Ammon's horn (tissue), 1 donor: ENCODE results near the gene KIF17.
"Not testable (repeated sequence)": the region's sequence is repeated elsewhere in the genome, so short reads cannot be mapped to it uniquely, and the experiment has no call there.

Source experiments
- DNase-seq: peaks from one replicate; pipeline ENCODE4 v3.0.0-alpha.2; 2016; ENCODE audit warnings: low spot score

Gene KIF17

DNA sequence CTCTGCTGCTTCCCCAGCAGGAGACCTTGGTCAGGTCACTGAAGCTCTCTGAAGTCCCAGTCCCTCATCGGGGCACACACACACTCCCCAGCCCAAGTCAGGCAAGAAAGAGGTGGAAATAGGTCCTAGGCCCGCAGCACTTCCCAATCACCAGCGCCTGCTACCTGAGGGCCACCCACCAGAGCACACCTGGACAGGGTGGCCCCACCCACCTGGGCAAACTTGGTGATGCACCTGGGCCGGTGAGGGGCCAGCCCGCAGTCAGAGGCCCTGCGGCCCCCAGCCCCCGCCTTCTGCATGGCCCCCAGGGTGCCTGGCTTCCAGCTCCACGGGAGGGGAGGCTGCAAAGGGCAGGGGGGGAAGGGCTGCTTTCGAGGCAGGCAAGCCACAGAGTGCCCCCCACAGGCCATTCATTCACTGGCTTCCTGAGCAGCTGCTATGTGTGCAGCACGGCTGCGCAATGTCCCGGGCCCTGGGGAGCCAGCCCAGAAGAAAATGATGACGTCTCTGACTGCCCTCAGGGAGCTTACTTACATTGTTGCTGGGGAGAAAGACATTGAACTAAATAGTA, 10.0 kb upstream of the KIF17 start:
- no peak for DNase-seq

DNA sequence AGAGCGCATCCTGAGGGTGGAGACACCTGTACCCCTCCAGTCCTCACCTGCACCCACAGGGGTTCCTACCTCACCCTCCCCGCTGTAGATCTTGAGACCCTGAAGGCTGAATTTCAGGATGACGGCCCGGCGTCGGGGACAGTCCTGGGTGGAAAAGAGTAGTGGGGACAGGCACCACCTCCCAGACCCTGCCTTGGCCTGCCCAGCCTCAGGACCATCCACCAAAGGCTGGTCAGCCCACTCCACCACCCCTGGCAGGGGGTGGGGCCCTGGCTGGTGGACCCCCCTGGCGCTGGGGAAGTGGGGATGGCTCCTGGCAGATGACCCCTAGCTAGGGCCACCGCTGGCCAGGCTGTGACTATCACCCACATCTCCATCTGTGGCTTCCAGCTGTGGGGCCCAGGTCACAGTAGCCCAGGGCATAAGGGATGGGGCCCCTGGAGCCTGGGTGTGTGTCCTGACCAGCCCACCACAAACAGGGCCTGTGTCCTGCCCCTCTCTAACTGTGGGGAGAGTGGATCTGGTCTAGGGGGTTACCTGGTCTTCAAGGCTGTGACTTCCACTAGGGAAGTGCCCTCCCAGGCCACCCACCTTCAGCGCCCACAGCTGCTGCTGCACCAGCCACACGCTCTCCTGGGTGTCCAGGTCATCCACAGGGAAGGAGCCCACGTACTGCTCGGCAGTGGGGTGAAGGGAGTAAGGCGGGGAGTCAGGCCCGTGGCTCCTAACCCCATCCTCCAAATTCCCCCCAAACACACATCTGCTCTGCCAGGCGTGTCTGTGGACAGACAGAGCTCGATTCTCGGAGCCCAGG, 9.3 kb upstream of the KIF17 start:
- no peak for DNase-seq

DNA sequence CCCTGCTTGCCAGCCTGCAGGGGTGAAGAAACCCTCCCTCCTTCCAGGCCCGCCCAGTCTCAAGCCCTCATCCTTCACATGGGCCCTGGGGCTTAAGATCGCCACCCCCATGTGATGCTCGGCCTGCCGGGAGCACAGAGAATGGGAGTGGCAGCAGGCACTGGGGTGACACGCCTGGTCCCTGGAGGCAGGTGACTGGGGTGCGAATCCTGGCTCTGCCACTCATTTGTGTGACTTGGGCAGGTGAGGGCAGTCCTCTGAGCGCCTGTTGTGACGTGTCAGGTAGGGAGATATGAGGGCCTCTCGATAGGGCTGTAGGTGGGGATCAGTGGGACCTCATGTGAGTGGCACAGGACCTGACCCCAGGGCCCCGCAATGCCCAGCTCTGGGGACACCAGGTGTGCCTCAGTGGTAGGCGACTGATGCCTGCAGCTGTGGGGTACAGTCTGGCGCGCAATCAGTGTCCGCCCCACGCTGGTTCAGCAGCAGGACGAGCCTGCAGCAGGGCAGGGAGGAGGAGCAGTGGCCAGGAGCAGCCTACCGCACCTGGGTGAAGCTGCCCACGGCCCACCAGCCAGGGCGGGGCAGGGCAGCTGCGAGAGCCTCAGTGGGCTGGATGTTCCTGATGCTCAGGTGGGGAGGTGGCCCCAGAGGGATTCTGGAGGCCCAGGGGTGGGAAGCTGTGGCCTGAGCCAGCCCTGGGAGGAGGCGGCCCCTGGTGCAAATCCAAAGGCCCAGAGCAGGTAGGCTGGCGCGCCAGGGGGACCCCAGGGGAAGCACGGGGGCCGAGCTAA, 8.5 kb upstream of the KIF17 start:
- no peak for DNase-seq

DNA sequence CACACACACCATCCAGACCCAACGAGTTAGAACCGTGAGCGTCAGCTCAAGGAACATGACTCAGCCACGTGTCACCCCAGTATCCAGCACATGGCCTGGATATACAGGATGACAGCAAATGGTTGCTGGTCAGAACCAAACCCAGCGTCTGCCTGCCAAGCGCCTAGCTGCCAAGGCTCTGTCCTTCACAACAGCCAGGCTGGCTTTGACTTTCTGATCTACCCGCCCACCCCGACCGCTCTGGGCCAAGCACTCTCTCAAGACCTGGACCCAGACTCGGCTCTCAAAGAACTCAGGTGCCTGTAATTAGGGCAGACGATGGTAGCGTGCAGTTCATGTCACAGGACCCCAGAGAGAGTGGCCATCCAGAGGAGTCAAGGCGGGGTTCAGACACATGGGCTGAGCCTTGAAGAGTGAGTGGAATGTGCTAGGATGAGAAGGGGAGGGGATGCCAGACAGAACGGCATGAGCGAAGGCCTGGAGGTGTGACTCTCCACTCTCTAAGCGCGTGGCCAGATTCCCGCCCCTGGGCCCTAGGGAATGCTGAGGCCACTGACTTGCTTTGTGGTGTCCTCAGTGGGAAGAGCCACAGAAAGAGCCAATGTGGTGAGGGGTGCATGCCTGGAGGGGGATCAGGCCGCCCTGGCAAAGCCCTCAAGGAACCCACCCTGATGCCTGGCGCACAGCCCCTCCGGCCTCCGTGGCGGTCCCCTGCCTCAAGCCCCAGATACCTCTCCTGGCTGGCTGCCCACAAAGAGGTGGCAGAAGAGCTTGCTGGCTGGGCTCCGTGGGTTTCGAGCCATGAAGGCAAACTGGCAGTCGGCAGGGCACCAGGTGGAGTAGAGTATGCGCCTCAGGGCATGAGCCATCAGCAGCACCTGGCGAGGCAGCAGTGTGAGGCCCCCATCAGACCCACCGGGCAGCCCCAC, 7.6 kb upstream of the KIF17 start:
- DNase-seq: peak; percentile 1

DNA sequence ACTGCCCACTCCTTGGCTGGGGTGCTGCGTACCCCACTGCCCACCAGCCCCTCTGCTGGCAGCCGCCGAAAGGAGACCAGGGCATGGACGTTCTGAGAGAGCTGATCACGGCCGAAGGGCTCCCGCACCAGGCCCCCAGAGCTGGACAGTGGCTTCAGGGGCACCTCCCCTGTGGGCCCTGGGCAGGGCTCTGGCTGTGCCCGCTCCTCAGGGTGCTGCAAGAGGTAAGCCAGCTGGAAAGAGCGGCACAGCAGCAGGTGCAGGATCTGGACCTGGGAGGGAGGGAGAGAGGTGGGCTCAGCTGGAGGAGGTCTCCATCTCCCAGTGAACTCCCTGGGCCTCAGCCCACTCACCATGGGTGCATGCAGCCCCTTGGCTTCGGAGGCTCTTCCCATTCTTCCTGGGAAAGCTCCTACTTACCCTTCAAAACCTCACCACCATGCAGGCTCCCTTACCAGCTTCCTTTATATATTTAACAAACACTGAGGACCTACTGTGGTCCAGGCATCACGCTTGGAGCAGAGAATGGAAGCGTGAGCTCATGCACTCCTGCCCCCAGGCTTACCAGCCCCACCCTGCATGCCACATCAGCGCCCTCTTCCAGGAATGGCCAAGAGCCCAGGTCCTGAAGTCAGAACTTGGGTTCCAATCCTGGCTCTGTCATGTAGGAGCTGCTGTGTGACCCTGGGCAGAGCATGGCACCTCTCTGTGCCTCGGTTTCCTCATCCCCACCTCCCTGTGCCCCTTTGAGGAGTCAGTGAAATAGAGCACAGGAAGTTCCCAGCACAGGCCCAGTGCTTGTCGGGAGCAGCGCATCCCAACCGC, 6.8 kb upstream of the KIF17 start:
- DNase-seq: peak; percentile 1

DNA sequence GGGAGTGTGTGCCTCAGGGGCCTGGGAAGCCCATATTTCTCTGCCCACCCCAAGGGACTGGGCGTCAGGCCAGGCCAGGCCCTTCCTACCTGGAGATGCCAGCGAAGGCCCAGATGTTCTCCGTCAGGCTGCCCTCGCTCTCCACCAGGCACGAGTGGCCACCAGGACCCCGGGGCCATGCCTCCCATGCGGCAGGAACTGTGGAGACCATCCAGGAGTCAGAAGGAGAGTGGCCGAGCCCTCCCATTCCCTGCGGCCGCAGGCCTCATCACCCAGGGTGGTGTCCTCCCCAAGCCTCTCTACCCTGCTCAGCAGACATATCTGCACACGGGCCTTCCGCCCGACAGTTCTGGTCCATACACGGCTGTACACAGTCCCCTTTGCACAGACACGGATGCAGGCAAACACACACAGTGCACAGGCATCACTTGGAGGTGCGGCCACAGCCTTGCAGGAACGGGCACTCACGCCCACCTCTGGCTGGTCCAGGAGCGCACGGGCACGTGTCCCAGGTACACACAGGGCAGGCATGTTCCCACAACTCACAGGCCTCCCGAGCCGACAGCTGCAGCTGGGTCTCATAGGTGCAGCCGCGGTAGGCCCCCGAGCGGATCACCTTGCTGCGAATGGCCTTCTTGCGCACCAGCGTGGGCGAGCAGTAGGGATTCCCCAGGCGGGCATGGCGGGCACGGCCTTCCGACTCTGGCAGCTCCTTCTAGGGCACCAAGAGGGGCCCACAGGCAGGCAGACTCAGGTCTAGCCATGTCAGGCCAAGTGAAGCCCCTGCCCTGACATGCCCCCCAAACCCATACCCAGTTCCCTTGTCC, 5.9 kb upstream of the KIF17 start:
- DNase-seq: peak; percentile 1

DNA sequence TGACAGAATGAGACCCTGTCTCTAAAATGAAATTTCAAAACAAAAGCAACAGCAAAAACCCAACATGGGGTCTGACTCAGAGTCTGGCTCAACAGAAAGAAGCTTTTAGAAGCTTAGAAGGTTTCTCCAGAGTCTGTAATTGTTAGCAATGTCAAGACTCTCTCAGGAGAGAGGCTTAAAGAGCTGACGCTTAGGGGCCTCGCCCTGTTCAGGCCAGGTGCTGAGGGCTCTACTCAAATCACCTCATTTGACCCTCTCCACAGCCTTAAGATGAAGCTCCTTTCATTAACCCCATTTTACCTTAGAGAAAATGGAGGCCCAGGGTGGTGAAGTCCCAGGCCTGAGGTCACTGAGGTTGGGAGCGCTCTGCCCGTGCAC, 5.3 kb upstream of the KIF17 start:
- DNase-seq: no peak

DNA sequence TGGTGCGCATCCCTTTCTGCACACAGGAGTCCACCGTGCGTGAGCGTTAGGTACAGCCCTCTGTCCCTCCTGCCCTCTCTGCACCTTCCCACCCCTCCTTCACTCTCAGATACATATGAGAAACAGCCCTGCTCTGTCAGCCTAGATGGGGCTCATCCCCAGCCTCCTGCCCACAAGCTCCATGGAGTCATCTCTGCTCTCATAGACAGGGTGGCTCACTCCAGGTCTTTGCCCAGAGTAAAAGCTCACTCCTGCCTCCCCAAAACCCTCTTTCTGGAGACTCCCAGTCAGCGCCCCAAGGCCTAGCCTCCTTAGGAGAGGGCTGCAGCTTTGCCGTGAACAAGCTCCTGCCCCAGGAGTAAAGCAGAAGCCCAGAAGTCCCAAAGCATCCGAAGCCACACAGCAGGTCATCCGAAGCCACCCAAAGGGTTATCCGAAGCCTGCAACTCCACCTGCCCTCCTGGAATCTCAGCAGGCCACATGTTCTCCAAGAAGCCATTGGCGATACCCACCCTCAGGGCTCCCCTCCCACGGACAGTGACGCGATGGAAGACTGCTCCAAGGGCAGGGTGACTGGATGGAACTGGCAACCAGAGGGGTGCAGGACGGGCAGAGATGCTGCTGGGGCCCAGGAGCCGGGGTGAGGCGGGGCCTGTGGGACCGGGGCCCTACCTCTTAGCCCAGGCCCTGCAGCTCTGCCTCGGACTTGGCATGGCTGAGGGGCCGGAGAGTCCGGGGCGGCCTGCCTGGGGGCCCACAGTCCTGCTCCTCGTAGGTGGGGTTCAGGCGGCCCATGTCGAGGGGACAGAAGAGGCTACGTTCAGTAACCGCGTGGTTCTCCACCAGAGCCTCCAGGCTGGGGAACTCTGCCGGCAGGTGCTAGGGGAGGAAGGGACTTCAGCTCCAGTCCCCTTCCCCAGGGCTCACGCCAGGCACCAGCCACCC, 3.6 kb upstream of the KIF17 start:
- no peak for DNase-seq

DNA sequence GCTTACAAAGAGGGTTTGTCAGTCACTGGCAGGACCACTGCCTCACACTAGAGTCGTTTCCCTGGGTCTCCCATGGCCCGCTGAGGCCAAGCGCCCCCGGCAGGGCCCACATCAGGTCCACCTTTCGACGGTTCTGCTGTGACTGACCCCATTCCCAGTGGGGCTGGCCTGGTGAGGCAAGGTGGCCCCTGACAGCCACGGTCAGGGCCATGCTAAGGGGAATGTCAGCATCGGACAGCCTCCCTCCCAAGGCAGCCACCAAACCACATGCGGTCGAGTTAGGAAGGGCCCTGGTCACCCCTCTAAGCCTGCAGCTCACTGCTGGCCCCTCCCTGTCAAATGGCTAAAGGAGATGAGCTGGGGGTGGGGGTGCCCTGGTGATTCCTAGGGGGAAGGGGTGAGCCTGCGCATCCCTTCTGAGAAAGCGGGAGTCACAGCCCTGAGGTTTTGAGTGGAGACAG, 2.9 kb upstream of the KIF17 start:
- no peak for DNase-seq

DNA sequence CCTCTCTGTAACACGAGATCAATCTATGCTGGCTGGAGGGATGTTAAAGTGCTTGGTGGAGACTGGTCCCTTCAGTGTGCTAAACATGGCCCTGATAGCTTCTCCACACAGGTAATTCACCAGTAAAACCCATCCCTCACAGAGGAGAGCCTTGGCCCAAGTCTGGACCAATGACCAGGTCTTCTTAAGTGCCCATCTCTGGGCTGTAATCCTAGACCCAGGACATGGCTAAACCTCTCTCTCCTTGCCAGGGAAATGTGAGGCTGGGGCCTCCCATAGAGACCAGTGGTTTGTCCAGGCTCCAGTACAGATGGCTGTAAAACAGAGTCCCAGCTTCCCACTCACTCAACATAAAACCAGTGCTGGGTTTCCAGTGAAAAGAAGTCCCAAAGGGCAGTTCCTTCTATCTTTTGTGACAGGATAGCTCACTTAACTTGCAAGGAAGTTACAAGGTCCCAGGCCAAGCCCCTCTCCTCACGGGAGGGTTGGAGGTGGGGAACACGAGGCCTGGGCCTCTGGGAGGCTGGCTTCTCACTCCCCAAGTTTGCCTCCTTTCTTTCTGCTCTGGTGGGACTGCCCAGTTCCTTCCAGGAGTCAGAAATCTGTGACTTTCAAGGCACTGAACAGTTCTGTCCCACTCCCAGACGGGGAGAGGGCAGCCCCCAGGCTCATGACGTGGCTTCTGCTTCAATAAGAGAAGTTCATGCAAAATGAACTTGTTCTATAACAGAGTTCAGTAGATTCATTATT, 2.2 kb upstream of the KIF17 start:
- no peak for DNase-seq

DNA sequence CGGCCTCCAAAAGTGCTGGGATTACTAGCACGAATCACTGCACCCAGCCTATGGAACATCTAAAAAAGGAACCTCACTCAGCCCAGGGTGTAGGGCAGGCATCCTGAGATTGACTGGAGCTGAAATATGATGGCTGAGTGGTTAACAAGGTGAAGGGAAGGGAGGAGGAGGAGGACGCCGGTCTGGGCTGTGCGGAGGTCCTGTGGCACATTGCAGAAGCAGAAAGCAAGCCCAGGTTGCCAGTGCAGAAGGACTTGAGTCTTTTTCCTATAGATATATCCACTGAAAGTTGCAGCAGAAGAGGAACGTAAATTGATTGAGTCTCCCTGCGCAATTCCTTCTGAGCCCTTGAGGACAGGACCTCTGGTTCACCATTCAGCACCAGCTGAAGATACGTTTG, 1.5 kb upstream of the KIF17 start:
- no peak for DNase-seq

DNA sequence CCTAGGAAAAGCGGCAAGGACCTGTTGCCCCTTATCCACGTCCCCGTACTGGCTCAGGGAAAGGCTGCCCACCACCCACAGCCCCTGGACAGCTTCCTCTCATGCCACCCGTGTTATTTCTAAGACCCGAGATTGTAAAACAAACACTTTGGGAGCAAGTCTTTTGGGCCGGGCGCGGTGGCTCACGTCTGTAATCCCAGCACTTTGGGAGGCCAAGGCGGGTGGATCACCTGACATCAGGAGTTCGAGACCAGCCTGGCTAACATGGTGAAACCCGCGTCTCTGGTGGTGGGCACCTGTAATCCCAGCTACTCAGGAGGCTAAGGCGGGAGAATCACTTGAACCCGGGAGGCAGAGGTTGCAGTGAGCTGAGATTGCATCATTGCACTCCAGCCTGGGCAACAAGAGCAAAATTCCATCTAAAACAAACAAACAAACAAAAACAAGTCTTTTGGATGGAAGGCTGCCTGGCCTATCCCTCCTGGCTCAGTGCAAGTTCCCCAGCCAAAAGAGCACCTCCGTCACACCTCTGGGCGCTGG, 606 bp upstream of the KIF17 start:
- not testable (repeated sequence) for DNase-seq

DNA sequence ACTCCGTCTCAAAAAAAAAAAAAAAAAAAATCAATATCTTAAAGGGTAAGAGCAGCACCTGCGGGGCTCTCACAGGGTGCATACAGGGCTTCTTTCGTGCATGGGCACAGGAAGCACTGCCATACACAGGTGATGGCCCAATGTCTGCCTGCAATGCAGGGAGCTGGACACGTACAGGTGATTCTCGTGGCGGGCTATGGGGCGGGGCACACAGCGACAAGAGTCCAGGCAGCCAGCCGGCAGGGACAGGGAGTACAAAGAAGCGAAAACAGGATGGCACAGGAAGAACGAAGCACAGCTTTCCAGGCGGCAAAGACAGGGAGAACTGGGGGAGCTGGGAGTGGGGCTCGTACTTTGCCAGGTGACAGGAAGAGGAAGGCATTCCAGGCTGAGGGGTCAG, 1.6 kb downstream of the KIF17 start:
- no peak for DNase-seq

DNA sequence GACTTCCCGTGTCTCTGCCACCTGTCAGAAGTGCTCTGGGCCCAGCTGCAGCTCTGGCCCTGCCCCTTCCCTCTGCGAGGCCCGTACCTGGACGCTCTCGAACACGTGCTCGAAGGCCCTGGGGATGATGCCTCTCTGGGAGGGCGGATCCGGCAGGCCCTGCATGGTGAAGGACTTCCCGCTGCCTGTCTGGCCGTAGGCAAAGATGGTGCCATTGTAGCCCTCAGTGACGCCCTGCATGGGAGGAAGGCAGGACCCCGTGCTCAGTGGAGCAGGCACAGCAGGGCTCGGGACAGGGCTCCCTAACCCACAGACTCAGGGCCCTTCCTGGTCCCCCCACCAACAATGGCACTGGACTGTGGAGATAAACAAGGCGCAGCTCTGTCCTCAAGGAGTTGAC, 2.4 kb downstream of the KIF17 start:
- no peak for DNase-seq

DNA sequence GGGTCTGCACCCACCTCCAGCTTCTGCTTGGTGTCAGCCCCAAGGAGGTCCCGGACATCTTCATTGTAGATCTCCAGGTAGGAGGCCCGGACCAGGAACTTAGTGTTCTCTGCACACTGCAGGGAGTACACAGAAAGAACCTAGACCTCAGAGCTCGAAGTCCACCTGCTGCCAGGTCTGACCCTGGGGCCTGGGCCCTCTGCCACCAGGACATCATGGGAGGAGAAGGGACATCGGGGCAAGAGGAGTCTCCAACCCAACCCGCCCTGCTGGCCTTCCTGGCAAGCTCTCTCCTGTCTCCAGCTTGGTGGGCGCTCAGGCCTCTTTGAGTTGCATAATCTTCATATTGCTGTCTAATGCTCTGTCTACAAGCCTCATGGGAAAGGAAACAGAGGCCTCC, 4.4 kb downstream of the KIF17 start:
- no peak for DNase-seq

DNA sequence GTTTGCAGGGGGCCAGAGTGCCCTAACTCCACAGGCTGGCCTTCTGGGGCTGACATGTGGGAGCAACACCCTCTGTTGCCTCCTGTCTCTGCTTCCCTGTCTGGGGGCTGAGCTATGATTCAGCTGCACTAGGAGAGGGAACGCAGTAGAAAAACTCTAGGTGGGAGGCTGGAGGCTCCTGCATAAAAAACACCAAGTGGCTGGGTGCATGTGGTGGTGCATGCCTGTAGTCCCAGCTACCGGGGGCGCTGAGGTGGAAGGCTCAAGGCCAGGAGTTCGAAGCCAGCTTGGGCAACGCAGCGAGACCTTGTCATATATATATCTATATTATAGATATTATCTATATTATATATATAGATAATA, 5.6 kb downstream of the KIF17 start:
- DNase-seq: peak; percentile 62

DNA sequence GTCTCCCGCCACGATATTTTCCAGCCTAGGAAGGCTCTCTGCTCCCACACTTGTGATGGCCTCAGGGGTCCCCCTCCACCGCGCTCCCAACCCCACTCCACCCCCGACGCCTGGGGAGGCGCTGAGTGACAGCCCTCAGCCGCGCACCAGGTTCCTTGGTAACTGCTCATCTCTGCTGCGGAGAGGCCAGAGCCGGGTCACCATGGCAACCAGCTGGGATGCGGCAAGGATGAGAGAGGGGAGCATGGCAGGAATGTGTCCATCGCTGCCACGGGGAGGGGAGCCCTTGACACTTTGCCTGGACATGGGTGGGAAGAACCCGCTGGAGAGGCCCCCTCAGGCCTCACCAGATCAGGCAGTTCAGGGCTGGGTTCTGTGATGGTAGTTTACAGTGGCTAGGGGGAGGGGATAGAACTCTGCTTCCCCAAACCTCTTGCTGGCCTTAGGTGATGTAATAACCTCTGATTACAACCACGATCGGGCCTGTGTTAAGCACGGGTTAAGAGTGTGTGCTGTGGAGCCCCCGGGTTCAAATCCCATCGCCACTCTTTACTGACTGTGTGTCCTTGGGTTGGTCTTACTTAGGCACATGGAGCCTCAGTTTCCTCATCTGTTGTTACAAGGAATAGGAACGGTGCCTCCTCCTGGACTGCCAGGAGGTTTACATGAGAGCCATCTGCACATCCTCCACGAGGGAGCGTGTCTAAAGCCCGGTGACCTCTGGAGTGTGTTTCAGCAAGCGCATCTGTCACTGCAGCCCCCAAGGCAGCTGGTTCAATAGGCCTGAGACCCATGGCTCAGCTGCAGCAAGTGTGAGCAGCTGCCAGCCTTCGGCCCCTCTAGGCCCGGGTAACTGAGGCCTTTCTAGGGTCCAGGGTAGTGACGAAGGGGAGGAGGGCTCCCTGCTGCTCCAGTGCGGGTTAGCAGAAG, 6.3 kb downstream of the KIF17 start:
- peak; percentile 58 for DNase-seq
